HepG2 (cell line): ENCODE measurements around the gene EIF1. TPM values are rescaled to one million over a fixed set of nuclear protein-coding genes. Genes with fewer than 3 reads are reported as not detected.

Experiments
- BCL6 ChIP-seq: IDR thresholded peaks from 2 replicates; pipeline ENCODE4 v1.6.1; 2016; ENCODE audit warnings: missing genetic modification reagents, missing compliant biosample characterization
- CREM ChIP-seq, 2 experiments: sonication (generic) in 1 of 2; formaldehyde crosslinking in 1 of 2; IDR thresholded peaks; 2 replicates each; pipeline versions ENCODE4 v1.4.0 to v1.6.1; 2016 to 2020; ENCODE audit warnings: antibody characterized with exemption in 1 of 2, mild to moderate bottlenecking in 1 of 2, missing genetic modification reagents in 1 of 2
- FOSL2 ChIP-seq: sonication (generic); formaldehyde crosslinking; IDR thresholded peaks from 2 replicates; pipeline ENCODE4 v1.4.0; 2020; ENCODE audit warnings: missing genetic modification reagents
- GABPB1 ChIP-seq: IDR thresholded peaks from 2 replicates; pipeline ENCODE4 v1.6.1; 2016; ENCODE audit warnings: mild to moderate bottlenecking, missing genetic modification reagents, moderate library complexity, missing compliant biosample characterization
- GATAD1 ChIP-seq: IDR thresholded peaks from 2 replicates; pipeline ENCODE4 v1.6.1; 2016; ENCODE audit warnings: missing genetic modification reagents, missing compliant biosample characterization
- HMGXB3 ChIP-seq: sonication (generic); formaldehyde crosslinking; IDR thresholded peaks from 2 replicates; pipeline ENCODE4 v1.4.0; 2020; ENCODE audit warnings: missing genetic modification reagents, borderline replicate concordance
- HOXA5 ChIP-seq: sonication (generic); formaldehyde crosslinking; IDR thresholded peaks from 2 replicates; pipeline ENCODE4 v1.4.0; 2020; ENCODE audit warnings: missing genetic modification reagents
- JUNB ChIP-seq: sonication (generic); formaldehyde crosslinking; IDR thresholded peaks from 2 replicates; pipeline ENCODE4 v1.8.0; 2022; ENCODE audit warnings: missing genetic modification reagents, mild to moderate bottlenecking, borderline replicate concordance
- KLF12 ChIP-seq: sonication (generic); formaldehyde crosslinking; IDR thresholded peaks from 2 replicates; pipeline ENCODE4 v1.4.0; 2020; ENCODE audit warnings: missing genetic modification reagents, borderline replicate concordance
- MEIS2 ChIP-seq: sonication (generic); formaldehyde crosslinking; IDR thresholded peaks from 2 replicates; pipeline ENCODE4 v1.9.0; 2021; ENCODE audit warnings: mild to moderate bottlenecking, missing genetic modification reagents
- MLX ChIP-seq: IDR thresholded peaks from 2 replicates; pipeline ENCODE4 v1.6.1; 2016
- MXD4 ChIP-seq: IDR thresholded peaks from 2 replicates; pipeline ENCODE4 v1.6.1; 2016; ENCODE audit warnings: mild to moderate bottlenecking, missing biosample characterization, missing genetic modification reagents
- RNF219 ChIP-seq: sonication (generic); formaldehyde crosslinking; IDR thresholded peaks from 2 replicates; pipeline ENCODE4 v1.5.0; 2020; ENCODE audit warnings: mild to moderate bottlenecking, missing genetic modification reagents
- SKIL ChIP-seq: sonication (generic); formaldehyde crosslinking; IDR thresholded peaks from 2 replicates; pipeline ENCODE4 v1.8.0; 2022; ENCODE audit warnings: missing genetic modification reagents, mild to moderate bottlenecking, moderate library complexity, borderline replicate concordance
- TGIF2 ChIP-seq: IDR thresholded peaks from 2 replicates; pipeline ENCODE4 v1.6.1; 2016; ENCODE audit warnings: control low read depth, missing compliant biosample characterization
- ZFAT ChIP-seq: sonication (generic); formaldehyde crosslinking; conservative IDR thresholded peaks from 2 replicates; pipeline ENCODE4 v1.8.1; 2023; ENCODE audit warnings: missing genetic modification reagents, inconsistent platforms
- ZFP62 ChIP-seq: sonication (generic); formaldehyde crosslinking; IDR thresholded peaks from 2 replicates; pipeline ENCODE4 v1.4.0; 2020; ENCODE audit warnings: missing genetic modification reagents
- ZNF557 ChIP-seq: sonication (generic); formaldehyde crosslinking; IDR thresholded peaks from 2 replicates; pipeline ENCODE4 v1.4.0; 2020; ENCODE audit warnings: missing genetic modification reagents
- ZNF616 ChIP-seq: sonication (generic); formaldehyde crosslinking; IDR thresholded peaks from 2 replicates; pipeline ENCODE4 v1.5.0; 2020; ENCODE audit warnings: low read depth, mild to moderate bottlenecking, missing genetic modification reagents
- polyA plus RNA-seq, 8 experiments: library from polyadenylated mRNA; depleted of rRNA in 3 of 8; stranded (reverse) in 7 of 8; unstranded in 1 of 8; fragments of >200 nt; fragmentation: Illumina TruSeq in 4 of 8; extraction: Trizol in 4 of 8; gene quantifications; 2 replicates each; pipeline versions ENCODE4 v1.2.1 to v1.2.3, GENCODE V29; 2011 to 2016; ENCODE audit warnings: low read depth in 4 of 8, missing spikeins in 1 of 8, mixed read lengths in 1 of 8; ENCODE audit not compliant: insufficient read depth in 1 of 8
- total RNA-seq, 5 experiments: library from RNA; depleted of rRNA; stranded (reverse); fragments of >200 nt; fragmentation: Illumina TruSeq; extraction: Trizol; gene quantifications; 2 replicates each; pipeline ENCODE4 v1.2.3, GENCODE V29; 2016; ENCODE audit warnings: low read depth in 1 of 5

Gene EIF1
- total and polyA plus RNA-seq, 2 of the 13 experiments (the other 11 are each of a cell fraction or from before 2014, with no cell fraction given): 147 to 517 TPM

- TF ChIP-seq MLX (no peak), TGIF2 (CRISPR knock-in tag) (peak; percentile 28), ZNF616 (CRISPR knock-in tag) (peak; percentile 83; the same call in 1 of the 2 replicates), JUNB (CRISPR knock-in tag) (no peak), MXD4 (CRISPR knock-in tag) (peak; percentile 76; the same call in 1 of the 2 replicates), GABPB1 (CRISPR knock-in tag) (peak; percentile 77; the same call in 1 of the 2 replicates), CREM (IDR thresholded peaks at IDR 0.05) (no peak), CREM (CRISPR knock-in tag; IDR thresholded peaks at IDR 0.05) (no peak), KLF12 (CRISPR knock-in tag) (no peak), RNF219 (CRISPR knock-in tag) (no peak; the same call in 1 of the 2 replicates), HMGXB3 (CRISPR knock-in tag) (peak; percentile 80; the same call in 1 of the 2 replicates), FOSL2 (CRISPR knock-in tag) (peak; percentile 36; the same call in 1 of the 2 replicates), GATAD1 (peak; percentile 66), HOXA5 (no peak), ZNF557 (CRISPR knock-in tag) (no peak), ZFAT (CRISPR knock-in tag) (no peak), MEIS2 (CRISPR knock-in tag) (0 out of 2 replicates have a peak, but pooled peaks have one; percentile 42), ZFP62 (no peak), SKIL (CRISPR knock-in tag) (no peak), BCL6 (CRISPR knock-in tag) (peak; percentile 45; the same call in 1 of the 2 replicates)
Observed at GRCh38 chr17:41665566-41666236, 23.0 kb upstream of the EIF1 start (continued).
